CD14-positive monocyte (primary cell): ENCODE data around the gene CDH3. TPM values are rescaled to one million over a fixed set of nuclear protein-coding genes. Genes with fewer than 3 reads are reported as not detected.

Source experiments
- DNase-seq, 3 donors: peaks; one replicate each; pipeline ENCODE4 v3.0.0-alpha.2; 2011 to 2022
- H2AFZ ChIP-seq: 2 replicates; pipeline ENCODE4 v1.6.0; 2012; ENCODE audit warnings: mild to moderate bottlenecking, low read depth, low read length, inconsistent platforms; ENCODE audit not compliant: insufficient read depth, poor library complexity, severe bottlenecking
- H3K27ac ChIP-seq, 2 donors: 1 replicate in 1 of 2; 2 replicates in 1 of 2; pipeline ENCODE4 v1.5.1; 2012 to 2013; ENCODE audit warnings: low read length in 2 of 2, control low read depth in 1 of 2, inconsistent platforms in 1 of 2, low read depth in 1 of 2, mild to moderate bottlenecking in 1 of 2
- H3K27me3 ChIP-seq, 2 donors: one replicate each; pipeline versions ENCODE4 v1.6.0 to v1.6.1; 2011 to 2013; ENCODE audit warnings: low read length in 2 of 2; ENCODE audit not compliant: control insufficient read depth in 2 of 2, insufficient read depth in 2 of 2
- H3K36me3 ChIP-seq, 2 donors: replicated peaks in 1 of 2; 1 replicate in 1 of 2; 2 replicates in 1 of 2; pipeline versions ENCODE4 v1.5.1 to v1.6.1; 2012 to 2013; ENCODE audit warnings: low read length in 2 of 2, control low read depth in 1 of 2, inconsistent platforms in 1 of 2, mild to moderate bottlenecking in 1 of 2; ENCODE audit not compliant: insufficient read depth in 2 of 2, control insufficient read depth in 1 of 2
- H3K4me1 ChIP-seq, 2 donors: 1 replicate in 1 of 2; 2 replicates in 1 of 2; pipeline versions ENCODE4 v1.5.1 to v1.6.1; 2012 to 2013; ENCODE audit warnings: low read length in 2 of 2, control low read depth in 1 of 2, inconsistent platforms in 1 of 2, mild to moderate bottlenecking in 1 of 2, moderate library complexity in 1 of 2; ENCODE audit not compliant: insufficient read depth in 2 of 2, control insufficient read depth in 1 of 2
- H3K4me2 ChIP-seq: replicated peaks from 2 replicates; pipeline ENCODE3; 2012; ENCODE audit warnings: low read length, moderate library complexity, mild to moderate bottlenecking; ENCODE audit not compliant: poor library complexity, severe bottlenecking; ENCODE audit errors: extremely low read depth
- H3K4me3 ChIP-seq, 3 experiments: fragments of 200-600 bp in 1 of 3; sonication (generic) in 1 of 3; replicated peaks in 1 of 3; 1 replicate in 2 of 3; 2 replicates in 1 of 3; pipeline ENCODE4 v1.5.1; 2011 to 2013; ENCODE audit warnings: low read length in 3 of 3, mild to moderate bottlenecking in 3 of 3, control low read depth in 2 of 3, low read depth in 2 of 3, inconsistent platforms in 1 of 3, moderate library complexity in 1 of 3
- H3K79me2 ChIP-seq: 2 replicates; pipeline ENCODE4 v1.6.0; 2012; ENCODE audit warnings: mild to moderate bottlenecking, control low read depth, inconsistent platforms, low read length, moderate library complexity; ENCODE audit not compliant: insufficient read depth
- H3K9ac ChIP-seq: 2 replicates; pipeline ENCODE4 v1.6.0; 2017; ENCODE audit warnings: low read length, mild to moderate bottlenecking; ENCODE audit not compliant: insufficient read depth, poor library complexity, severe bottlenecking
- H3K9me3 ChIP-seq, 2 donors: replicated peaks in 1 of 2; 1 replicate in 1 of 2; 2 replicates in 1 of 2; pipeline versions ENCODE4 v1.5.1 to v1.6.1; 2012 to 2013; ENCODE audit warnings: low read length in 2 of 2, control low read depth in 1 of 2; ENCODE audit not compliant: control insufficient read depth in 1 of 2, insufficient read depth in 1 of 2
- H4K20me1 ChIP-seq: 2 replicates; pipeline ENCODE4 v1.6.0; 2012; ENCODE audit warnings: mild to moderate bottlenecking, low read length, control low read depth, moderate library complexity; ENCODE audit not compliant: insufficient read depth
- H3K27ac Mint-ChIP-seq, 7 donors: one replicate each; pipeline ENCODE4 v1.8.0; 2020; ENCODE audit warnings: mild to moderate bottlenecking in 7 of 7, mixed read lengths in 7 of 7, moderate library complexity in 6 of 7, inconsistent platforms in 2 of 7
- H3K27me3 Mint-ChIP-seq, 3 donors: one replicate each; pipeline ENCODE4 v1.8.0; 2021 to 2022; ENCODE audit warnings: low read depth in 3 of 3, mild to moderate bottlenecking in 3 of 3, mixed read lengths in 3 of 3, moderate library complexity in 3 of 3, inconsistent platforms in 1 of 3
- H3K36me3 Mint-ChIP-seq, 2 donors: one replicate each; pipeline ENCODE4 v1.8.0; 2020; ENCODE audit warnings: mixed read lengths in 2 of 2, inconsistent platforms in 1 of 2, mild to moderate bottlenecking in 1 of 2
- H3K4me1 Mint-ChIP-seq: one replicate; pipeline ENCODE4 v1.8.0; 2020; ENCODE audit warnings: mild to moderate bottlenecking, mixed read lengths
- H3K4me3 Mint-ChIP-seq, 2 donors: one replicate each; pipeline ENCODE4 v1.8.0; 2020; ENCODE audit warnings: mild to moderate bottlenecking in 2 of 2, mixed read lengths in 2 of 2, moderate library complexity in 1 of 2
- H3K9me3 Mint-ChIP-seq, 7 donors: one replicate each; pipeline ENCODE4 v1.8.0; 2020 to 2022; ENCODE audit warnings: mixed read lengths in 7 of 7, mild to moderate bottlenecking in 6 of 7, moderate library complexity in 6 of 7, inconsistent platforms in 2 of 7
- CTCF ChIP-seq: fragments of 200-600 bp; IDR thresholded peaks from one replicate; pipeline ENCODE4 v1.8.0; 2022; ENCODE audit warnings: antibody characterized with exemption, mild to moderate bottlenecking
- WGBS: methylation state at CpG from one replicate; pipeline ENCODE4 v1.1.5; 2013; ENCODE audit warnings: missing lambda C conversion rate; ENCODE audit not compliant: insufficient coverage; 5-methylcytosine and 5-hydroxymethylcytosine counted together
- intact Hi-C, 2 donors: fragments of 100-400 bp; cut with micrococcal nuclease; formaldehyde crosslinking; loops; one replicate each; pipeline versions ENCODE4 v1.15.0 to v1.15.1; 2023
- polyA plus RNA-seq, 3 donors: library from polyadenylated mRNA; depleted of rRNA in 1 of 3; unstranded in 2 of 3; stranded (reverse) in 1 of 3; fragments of 300-500 nt in 2 of 3; fragments of >200 nt in 1 of 3; fragmentation: Illumina TruSeq in 2 of 3; gene quantifications; 1 replicate in 2 of 3; 2 replicates in 1 of 3; pipeline ENCODE4 v1.2.3, GENCODE V29; 2012 to 2021

The CDH3 gene
- polyA plus RNA-seq, 3 donors = not detected

GRCh38 chr16:68664297-68664696 lies 19.2 kb downstream of the CDH3 start:
- H3K27me3 ChIP-seq = no peaks in the 10 kb centered on the region
- no peaks in the 10 kb centered on the region for H3K4me1 ChIP-seq
- no peak overlapping the region for H3K27ac ChIP-seq
- no peak overlapping the region for H3K4me3 Mint-ChIP-seq
- no CpG with 5 or more reads among the region's 2 CpGs for WGBS
- no peaks in the 10 kb centered on the region for H3K36me3 Mint-ChIP-seq
- peaks cover 6 to 16% (median 11%) of the 10 kb centered on the region in 3 donors for H3K27me3 Mint-ChIP-seq
- no peak for DNase-seq
- no peak overlapping the region for H3K9ac ChIP-seq
- no peak overlapping the region for H3K27ac Mint-ChIP-seq
- no peak for TF ChIP-seq CTCF
- intact Hi-C loops = no loop called here
- H3K4me3 ChIP-seq = no peak overlapping the region
- H3K9me3 Mint-ChIP-seq = peaks cover 0 to 6% (median 0%) of the 10 kb centered on the region in 7 donors
- no peak overlapping the region for H2AFZ ChIP-seq
- no peaks in the 10 kb centered on the region for H4K20me1 ChIP-seq
- no peaks in the 10 kb centered on the region for H3K79me2 ChIP-seq
- no peaks in the 10 kb centered on the region for H3K9me3 ChIP-seq
- H3K4me1 Mint-ChIP-seq = peaks cover 6% of the 10 kb centered on the region
- H3K36me3 ChIP-seq = no peaks in the 10 kb centered on the region
- no peak overlapping the region for H3K4me2 ChIP-seq

DNA sequence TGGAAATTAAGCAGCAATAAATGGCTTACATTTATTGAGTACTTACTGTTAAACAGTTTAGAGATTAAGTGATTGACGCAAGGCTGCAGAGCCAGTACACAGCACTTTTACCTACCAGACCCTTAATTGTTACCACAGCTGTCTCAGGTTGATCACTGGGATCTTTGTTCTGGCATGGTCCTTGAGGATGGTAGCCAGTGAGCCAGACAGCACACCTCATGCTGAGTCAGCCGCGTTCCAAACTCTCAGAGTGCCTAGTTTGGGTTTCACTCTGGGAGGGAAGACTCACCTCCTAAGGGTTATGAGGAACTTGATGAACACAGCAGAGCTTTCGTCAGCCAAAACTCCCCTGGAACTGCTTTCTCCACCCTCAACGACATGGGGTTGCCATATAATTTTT lies 20.4 kb downstream of the CDH3 start:
- H3K27ac ChIP-seq = no peak overlapping the region
- intact Hi-C loops = no loop called here
- H3K79me2 ChIP-seq = no peaks in the 10 kb centered on the region
- H3K27me3 ChIP-seq = no peaks in the 10 kb centered on the region
- H2AFZ ChIP-seq = no peak overlapping the region
- H3K9ac ChIP-seq = no peak overlapping the region
- H3K4me3 ChIP-seq = no peak overlapping the region
- H4K20me1 ChIP-seq = no peaks in the 10 kb centered on the region
- Mint-ChIP-seq H3K4me3 (no peak overlapping the region), H3K36me3 (no peaks in the 10 kb centered on the region), H3K27ac (no peak overlapping the region), H3K9me3 (peaks cover 0 to 8% (median 0%) of the 10 kb centered on the region in 7 donors), H3K27me3 (peaks cover 6 to 10% (median 6%) of the 10 kb centered on the region in 3 donors), H3K4me1 (peaks cover 6% of the 10 kb centered on the region)
- WGBS = no CpG with 5 or more reads among the region's 5 CpGs
- H3K9me3 ChIP-seq = no peaks in the 10 kb centered on the region
- TF ChIP-seq CTCF = no peak
- H3K36me3 ChIP-seq = no peaks in the 10 kb centered on the region
- DNase-seq = no peak
- no peaks in the 10 kb centered on the region for H3K4me1 ChIP-seq
- no peak overlapping the region for H3K4me2 ChIP-seq
